HG03103 (cell line): Measurements from ENCODE around the gene MAST2.
"Not testable (repeated sequence)": the region's sequence is repeated elsewhere in the genome, so short reads cannot be mapped to it uniquely, and the experiment has no call there.

Experiments
- ATAC-seq: cut with Tn5 transposase; IDR thresholded peaks from one replicate; pipeline ENCODE4 v1.9.1; 2021; ENCODE audit warnings: low read depth; ENCODE audit not compliant: unreplicated experiment

The MAST2 gene

DNA sequence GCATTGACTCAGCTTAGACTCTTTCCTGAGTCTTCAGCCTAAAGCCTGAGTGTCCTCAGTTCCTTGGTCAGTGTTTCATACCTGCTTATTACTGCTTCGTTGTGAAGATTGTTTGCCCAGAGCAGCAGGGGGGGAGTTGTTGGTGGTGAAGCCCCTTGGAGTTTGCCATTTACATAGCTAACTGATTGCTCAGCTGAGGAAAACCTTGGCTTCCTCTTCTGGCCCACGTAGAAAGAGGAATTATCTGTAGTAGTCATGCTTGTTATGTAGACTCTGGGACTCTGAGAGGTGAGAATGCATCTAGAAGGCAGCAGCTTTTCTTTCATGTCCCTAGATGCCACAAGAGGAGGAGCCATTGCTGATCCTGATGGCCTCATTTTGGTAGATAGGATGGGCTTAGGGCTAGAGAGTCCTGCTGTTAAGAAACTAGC lies 125.9 kb downstream of the MAST2 start:
- no peak for ATAC-seq

DNA sequence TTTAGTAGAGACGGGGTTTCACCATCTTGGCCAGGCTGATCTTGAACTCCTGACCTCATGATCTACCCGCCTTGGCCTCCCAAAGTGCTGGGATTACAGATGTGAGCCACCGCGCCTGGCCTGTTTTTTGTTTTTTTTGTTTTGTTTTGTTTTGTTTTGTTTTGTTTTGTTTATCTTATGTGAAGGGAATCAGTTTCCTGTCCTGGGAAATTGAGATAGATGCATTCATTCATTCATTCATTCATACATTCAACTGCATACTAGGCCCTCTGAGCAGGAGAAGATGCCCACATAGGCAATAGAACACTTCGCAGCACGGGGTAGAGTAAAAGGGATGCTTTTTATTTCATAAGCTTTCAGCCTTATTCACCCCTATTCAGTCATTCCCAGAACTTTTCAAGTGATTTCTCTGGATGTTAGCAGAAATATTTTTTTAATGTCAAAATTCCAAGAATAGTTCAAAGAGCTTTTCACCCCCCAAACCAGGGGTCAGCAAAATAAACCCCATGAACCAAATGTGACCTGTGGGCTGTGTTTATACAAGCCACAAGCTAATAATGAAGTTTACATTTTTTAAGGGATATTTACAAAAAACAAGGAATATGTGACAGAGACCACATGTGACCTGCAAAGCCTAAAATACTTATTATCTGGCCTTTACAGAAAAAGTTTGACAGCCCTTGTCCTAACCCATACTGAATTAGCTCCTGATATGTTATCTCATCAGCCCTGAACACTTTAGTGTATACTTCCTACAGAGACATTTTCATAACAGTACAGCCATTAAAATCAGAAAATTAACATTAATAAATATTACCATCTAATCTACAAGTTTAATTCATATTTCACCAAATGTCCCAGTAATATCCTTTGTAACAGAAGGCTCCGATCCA lies 127.1 kb downstream of the MAST2 start:
- no peak for ATAC-seq

DNA sequence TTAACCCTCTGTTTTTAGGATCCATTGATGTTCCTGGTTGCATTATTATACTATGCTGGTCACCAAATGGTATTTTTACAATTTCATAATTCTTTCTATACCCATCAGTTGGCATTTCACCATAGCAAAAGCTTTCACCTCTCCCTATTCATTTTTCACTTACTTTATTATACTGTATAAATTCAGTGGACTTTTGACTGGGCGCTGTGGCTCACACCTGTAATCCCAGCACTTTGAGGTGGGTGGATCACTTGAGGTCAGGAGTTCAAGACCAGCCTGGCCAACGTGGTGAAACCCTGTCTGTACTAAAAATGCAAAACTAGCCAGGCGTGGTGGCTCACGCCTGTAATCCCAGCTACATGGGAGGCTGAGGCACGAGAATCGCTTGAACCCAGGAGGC lies 128.8 kb downstream of the MAST2 start:
- not testable (repeated sequence) for ATAC-seq

DNA sequence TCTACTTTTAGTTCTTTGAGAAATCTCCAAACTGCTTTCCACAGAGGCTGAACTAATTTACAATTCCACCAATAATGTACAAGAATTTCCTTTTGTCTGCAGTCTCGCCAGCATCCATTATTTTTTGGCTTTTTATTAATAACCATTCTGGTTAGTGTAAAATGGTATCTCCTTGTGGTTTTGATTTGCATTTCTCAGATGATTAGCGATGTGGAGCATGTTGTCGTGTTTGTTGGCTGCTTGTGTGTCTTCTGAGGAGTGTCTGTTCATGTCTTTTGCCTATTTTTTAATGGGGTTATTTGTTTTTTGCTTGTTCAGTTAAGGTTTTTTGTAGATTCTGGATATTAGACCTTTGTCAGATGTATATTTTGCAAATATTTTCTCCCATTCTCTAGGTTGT lies 131.5 kb downstream of the MAST2 start:
- no peak for ATAC-seq

DNA sequence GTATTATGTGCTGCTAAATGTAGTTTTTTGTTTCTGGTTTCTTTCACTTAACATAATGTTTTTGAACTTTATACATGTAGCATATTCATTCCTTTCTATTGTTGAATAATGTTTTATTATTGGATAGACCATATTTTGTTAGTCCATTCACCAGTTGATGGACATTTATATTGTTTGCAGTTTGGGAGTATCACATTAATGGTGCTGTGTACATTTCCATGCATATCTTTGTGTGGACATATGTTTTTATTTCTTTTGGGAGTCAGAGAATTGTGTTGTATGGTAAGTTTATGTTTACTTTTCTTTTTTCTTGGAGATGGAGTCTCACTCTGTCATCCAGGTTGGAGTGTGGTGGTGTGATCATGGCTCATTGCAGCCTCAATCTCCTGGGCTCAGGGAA lies 134.6 kb downstream of the MAST2 start:
- no peak for ATAC-seq

DNA sequence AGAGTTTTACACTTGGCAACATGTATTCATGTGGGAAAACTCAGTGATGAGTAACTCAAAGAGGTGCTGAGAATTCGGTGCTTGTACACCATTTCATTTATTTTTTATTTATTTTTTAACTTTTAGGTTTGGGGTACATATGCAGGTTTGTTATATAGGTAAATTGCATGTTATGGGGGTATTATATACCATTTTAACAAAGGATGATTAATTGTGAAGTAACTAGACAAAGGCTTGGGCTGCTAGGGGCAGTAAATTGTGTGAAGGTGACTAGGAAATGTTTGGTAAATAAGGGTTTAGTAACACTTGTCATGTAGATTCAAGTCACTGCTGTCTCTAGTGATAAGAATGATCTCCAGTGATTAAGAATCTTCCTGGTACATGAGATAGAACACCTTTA lies 139.0 kb downstream of the MAST2 start:
- no peak for ATAC-seq

DNA sequence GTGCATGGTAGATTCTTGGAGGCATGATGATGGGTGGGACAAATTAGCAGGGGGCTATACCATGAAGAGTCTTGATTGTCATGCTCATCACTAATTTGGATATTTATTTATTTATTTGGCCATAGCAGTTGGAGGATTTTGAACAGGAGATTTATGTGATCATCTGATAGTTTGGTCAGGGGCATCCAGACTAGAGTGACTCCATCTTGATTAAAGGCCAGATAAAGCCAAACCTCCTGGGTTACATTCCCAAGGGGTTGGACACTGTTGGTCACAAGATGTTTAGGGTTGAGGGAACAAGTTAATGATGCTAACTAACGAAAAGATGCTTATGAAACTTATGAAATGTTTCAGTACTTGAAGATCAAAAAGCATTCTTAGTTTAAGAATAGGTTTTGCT lies 139.8 kb downstream of the MAST2 start:
- no peak for ATAC-seq

DNA sequence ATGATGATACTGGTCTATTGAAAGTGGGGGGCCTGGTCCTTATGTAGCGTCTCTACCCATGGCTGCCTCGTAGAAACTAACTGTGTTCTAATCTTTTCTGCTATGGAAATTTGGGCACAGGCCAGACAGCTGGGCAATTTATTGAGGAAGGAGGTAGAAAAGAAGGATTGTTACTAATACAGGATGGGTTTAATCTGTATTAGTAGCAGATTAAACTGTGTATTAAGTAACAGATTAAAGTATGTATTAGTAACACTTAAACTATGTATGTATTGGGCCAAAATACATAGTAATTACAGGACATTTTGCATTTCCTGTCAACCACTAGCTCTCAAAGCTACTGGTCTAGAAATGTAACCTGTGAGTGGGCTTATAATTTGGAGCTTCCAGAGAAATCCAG lies 142.0 kb downstream of the MAST2 start:
- ATAC-seq = no peak

DNA sequence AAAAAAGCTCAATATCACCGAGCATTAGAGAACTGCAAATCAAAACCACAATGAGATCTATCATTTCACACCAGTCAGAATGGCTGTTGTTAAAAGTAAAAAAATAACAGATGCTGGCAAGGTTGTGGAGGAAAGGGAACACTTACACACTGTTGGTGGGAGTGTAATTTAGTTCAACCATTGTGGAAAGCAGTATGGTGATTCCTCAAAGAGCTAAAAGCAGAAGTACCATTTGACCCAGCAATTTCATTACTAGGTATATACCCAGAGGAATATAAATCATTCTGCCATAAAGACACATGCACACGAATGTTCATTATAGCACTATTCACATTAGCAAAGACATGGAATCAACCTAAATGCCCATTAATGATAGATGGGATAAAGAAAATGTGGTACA lies 146.1 kb downstream of the MAST2 start:
- not testable (repeated sequence) for ATAC-seq

DNA sequence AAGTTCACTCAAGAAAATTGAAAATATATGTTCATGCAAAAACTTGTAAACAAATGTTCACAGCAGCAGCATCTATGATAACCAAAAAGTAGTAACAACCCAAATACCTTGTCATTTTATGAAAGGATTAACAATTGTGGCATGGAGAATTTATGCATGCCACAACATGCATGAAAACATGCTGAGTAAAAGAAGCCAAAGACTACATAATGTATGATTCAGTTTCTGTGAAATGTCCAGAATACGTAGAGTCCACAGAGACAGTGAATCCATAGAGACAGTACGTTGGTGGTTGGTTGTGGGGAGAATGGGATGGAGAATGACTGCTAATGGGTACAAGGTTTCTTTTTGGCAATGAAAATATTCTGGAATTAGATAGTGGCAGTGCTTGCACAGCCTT lies 148.7 kb downstream of the MAST2 start:
- no peak for ATAC-seq

DNA sequence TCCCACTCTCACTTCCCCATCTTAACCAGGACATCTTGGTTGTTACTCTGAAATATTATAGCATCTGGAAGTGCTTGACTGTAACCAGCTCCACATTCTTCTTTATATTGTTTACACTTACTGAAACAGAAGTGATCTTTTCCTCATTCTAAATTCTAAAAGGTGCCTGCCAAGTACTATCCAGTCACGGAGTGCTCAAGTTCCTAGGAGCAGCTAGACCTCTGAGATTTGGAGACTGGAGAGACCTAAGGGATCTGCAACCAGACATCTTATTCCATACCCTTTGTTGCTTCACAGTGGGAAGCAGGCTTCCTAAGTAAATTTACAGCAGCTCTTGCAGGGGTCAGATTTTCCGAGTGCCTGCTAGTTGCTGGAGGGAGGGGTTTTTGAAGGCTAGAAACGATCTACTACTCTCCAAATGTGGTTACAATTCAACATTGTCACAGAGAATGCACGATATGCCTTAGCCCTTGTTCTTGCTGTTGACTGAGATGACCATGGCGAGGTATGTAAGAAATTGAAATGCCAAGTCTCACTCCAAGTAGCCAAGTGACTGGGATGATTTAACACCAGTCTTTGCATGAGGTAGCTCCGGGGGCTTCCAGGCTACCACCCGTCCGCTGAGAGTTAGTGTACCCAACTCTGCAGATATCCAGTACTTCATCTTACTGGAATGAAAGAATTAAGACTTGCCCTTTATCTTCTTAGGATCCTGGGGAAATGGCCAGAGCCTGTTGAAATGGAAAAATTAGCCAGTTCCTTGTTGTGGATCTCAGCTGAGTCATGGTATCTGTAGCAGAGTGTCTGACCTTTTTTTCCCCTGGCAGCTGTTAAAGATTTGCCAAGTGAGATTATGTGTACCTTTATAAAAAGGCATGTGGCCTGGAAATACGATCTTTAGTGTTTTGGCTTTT lies 150.8 kb downstream of the MAST2 start:
- no peak for ATAC-seq

DNA sequence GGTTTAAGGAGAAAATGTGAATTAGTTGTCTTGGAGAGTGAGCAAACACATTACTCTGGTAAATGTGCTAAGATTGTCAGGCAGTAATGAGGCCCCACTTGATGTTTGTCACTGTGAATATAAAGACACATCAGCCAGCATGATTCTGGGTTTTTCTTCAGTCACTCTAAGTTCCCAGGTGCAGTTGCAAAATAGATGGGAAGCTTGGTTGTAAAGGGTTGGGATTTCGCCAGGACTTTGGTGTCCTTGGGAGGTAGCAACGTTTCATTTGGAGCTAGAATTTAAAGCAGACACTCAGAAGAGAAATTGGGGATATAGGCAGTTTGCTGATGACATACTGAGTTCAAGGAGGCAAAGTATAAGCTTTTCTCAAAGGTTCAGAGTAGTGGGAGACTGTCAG lies 154.3 kb downstream of the MAST2 start:
- ATAC-seq = no peak

DNA sequence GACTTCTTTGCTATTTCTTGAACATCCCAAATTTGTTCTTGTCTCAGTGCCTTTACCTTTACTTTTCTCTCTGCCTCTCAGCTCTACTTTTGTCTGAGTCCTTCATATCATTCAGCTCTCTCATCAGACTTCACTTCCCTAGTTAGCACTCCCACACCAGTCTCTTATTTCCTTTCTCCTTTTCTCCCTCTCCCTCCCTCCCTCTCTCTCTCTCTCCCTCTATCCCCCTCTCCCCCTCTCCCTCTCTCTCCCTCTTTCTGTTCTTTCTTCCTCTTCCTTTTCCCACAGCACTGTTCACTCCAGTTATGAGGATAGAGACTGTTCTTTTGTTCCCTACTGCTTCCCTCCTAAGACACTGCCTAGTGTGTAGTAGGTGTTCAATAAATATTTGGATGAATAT lies 154.9 kb downstream of the MAST2 start:
- ATAC-seq = no peak

DNA sequence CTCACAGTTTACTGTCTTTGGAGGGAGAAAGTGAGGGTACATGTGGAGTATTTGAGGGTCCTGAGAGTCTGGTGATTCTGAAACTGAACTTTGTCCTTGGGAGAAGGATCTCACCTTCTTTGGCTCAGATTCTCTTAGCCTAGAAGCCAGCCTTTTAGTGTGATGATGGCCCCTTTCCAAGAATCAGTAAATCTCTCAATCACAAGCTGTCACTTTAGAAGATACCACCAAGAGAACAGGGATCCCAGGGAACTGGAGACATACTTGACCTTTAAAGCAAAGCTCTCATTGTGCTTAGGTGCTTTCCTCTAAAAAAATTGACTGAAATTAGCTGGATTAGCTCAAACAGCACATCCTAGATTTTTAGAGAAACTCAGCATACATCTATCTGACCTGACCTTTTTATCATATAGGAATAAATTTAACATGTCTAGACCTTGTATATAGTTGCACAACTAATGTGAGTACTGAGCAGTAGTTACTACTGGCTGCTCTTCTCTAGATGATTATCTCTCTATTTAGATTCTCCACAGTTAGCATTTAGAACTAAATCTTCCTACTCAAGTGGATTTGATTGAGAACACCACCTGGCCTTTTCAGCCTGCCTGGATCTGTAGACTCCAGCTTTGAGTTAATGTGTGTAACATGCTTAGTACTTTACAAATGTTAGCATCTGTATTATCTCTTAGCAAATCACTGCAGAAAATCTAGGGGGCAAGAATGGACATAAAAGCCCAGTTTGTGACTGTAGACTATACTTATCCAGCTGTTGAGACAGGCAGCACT lies 157.7 kb downstream of the MAST2 start:
- ATAC-seq = no peak

DNA sequence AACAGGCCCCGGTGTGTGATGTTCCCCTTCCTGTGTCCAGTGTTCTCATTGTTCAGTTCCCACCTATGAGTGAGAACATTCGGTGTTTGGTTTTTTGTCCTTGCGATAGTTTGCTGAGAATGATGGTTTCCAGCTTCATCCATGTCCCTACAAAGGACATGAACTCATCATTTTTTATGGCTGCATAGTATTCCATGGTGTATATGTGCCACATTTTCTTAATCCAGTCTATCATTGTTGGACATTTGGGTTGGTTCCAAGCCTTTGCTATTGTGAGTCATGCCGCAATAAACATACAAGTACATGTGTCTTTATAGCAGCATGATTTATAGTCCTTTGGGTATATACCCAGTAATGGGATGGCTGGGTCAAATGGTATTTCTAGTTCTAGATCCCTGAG lies 158.5 kb downstream of the MAST2 start:
- not testable (repeated sequence) for ATAC-seq

DNA sequence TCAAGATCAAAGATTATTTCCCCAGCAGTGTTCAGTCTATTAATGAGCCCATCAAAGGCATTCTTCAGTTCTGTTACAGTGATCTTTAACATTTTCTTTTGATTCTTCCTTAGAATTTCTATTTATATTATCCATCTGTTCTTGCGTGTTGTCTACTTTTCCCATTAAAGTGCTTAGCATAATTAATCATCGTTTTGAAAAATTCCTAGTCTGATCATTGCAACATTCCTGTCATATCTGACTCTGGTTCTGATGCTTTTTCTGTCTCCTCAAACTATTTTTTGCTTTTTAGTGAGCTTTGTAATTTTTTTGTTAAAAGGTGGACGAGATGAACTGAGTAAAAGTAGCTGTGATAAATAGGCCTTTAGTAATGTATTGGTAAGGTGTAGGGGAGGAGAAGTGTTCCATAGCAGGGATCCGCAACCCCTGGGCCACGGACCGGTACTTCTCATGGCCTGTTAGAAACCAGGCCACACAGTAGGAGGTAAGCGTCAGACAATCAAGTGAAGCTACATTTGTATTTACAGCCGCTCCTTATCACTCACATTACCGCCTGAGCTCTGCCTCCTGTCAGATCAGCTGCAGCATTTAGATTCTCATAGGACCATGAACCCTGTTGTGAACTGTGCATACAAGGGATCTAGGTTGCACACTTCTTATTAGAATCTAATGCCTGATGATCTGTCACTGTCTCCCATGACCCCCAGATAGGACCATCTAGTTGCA lies 165.7 kb downstream of the MAST2 start:
- no peak for ATAC-seq

DNA sequence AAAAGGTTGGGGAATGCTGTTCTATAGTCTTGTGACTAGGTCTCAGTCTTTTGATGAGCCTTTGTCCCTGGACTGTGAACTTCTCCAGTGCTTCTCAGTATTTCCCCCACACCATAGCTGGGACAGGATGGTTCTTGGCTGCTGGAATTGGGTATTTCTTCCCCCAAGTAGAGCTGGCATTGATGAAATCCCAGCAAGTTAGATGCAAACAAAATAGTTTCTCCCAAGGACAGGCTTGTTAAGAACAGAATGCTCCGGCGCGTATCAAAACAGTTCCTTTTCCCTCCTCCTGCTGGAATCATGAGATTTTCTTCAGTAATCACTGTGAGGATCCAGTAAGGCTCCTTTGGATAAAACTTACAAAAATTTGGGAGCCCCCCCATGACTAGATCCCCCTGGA lies 166.5 kb downstream of the MAST2 start:
- no peak for ATAC-seq

DNA sequence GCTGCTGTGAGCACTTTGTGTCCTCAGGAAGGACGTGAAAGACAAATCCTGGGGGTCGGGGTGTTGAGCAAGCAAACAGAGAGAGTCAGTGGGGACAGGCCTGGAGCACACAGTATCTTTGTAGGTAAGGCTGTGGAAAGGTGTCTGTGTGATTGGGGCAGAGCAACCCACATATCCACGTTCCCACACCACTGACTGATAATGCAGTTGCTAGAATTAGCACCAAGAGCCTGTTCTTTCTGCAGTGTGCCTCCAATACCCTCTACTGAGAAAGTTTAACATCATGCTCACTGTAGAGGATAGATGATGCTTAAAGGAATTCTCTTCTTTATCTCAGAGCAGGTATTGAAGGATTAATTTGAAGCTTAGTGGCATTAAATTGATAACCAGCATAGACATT lies 167.9 kb downstream of the MAST2 start:
- no peak for ATAC-seq

DNA sequence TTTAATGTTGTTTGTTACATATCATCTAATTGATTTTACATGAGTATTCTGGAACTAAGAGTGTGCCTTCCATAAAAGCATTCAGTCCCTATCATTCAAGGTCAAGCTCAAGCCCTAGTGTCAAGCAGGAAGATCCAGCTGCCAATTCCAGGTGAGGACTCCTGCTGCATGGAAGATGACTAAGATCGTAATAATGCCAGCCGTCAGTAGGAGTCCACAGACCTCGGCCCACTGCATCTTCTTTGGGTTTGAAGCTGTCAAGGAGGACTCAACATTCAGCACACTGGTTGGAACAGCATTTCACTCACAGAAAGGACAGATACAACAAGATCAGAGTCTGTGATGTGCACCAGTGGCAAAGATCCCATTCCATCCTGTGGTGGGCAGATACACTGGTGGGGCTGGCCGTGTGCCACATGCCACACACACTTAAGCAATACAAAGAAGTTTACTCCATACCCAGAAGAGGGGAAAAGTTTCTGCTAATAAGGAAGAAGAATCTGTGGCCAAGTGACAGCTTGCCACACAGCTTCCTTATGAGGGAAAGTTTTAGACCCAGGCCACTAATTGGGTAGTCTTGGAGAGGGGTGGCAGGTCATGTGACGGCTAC lies 168.6 kb downstream of the MAST2 start:
- ATAC-seq = no peak

DNA sequence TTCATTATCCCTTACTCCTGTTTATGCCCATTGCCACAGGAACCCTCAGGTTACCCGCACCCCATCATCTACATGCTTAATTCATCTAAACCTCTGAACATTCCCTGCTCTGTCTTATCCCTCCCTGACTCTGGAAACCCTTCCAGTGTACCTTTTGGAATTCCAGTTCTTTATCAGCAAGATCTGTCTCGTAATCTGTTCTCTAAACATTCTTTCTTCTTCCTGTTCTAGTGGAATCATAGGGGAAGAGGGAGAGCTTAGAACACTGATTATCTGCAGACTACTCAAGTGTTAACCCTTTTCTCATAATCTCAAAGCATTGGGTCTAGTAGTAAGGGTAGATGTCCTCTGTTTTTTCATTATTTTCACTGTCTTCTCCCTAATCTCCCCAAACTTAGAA lies 169.2 kb downstream of the MAST2 start:
- ATAC-seq = no peak
